Measurements from ENCODE around the gene ALDOB. TPM values are rescaled to one million over a fixed set of nuclear protein-coding genes. Genes with fewer than 3 reads are reported as not detected.

The ALDOB gene
- total RNA-seq, 1 experiment from 2014 or later = not detected

GRCh38 chr9:101478444-101478843, 42.9 kb upstream of the ALDOB start:
- Mint-ChIP-seq H3K36me3 (ENCODE audit: insufficient read depth in 1 of 3, low read depth in 3 of 3) (peaks cover 18 to 31% (median 30%) of the 10 kb centered on the region in 3 experiments), H3K27me3 (ENCODE audit: low read depth) (no peaks in the 10 kb centered on the region), H3K4me1 (peaks cover 26 to 34% of the 10 kb centered on the region in 2 experiments), H3K9me3 (no peaks in the 10 kb centered on the region), H3K27ac (no peak overlapping the region; a peak in 2 of 7 replicates), H3K4me3 (no peak overlapping the region)
- Histone ChIP-seq H3T11ph (ENCODE audit: low read length) (no peak overlapping the region), H3K23ac (ENCODE audit: insufficient read length, low read depth, low read length) (no peak overlapping the region), H2BK12ac (ENCODE audit: insufficient read length, low read depth, low read length) (no peak overlapping the region), H3K27me3 (ENCODE audit: insufficient read depth, low read length) (no peaks in the 10 kb centered on the region), H3K79me1 (ENCODE audit: insufficient read depth, low read depth, low read length, poor library complexity, severe bottlenecking) (no peaks in the 10 kb centered on the region), H3K4ac (ENCODE audit: low read depth, low read length) (no peak overlapping the region), H2BK5ac (ENCODE audit: insufficient read length, low read length) (no peak overlapping the region), H2BK15ac (ENCODE audit: low read depth, low read length) (no peak overlapping the region), H2AK5ac (ENCODE audit: insufficient read length, low read length) (no peak overlapping the region), H2BK120ac (ENCODE audit: low read depth, low read length, poor library complexity, severe bottlenecking) (no peak overlapping the region), H3K9me3 (ENCODE audit: control insufficient read depth, low read depth, low read length) (no peaks in the 10 kb centered on the region), H4K5ac (ENCODE audit: insufficient read length, low read depth, low read length) (no peak overlapping the region), H3K9ac (ENCODE audit: extremely low read depth, insufficient read length, low read length) (no peak overlapping the region), H4K20me1 (ENCODE audit: control insufficient read depth, insufficient read depth, insufficient read length) (no peaks in the 10 kb centered on the region), H3K18ac (ENCODE audit: insufficient read length, low read depth, low read length) (no peak overlapping the region), H3K14ac (ENCODE audit: insufficient read depth, low read length) (no peak overlapping the region), H2AFZ (ENCODE audit: low read length) (no peak overlapping the region), H4K8ac (replicated peaks; ENCODE audit: insufficient read length, low read depth, low read length) (no peak overlapping the region), H4K91ac (ENCODE audit: insufficient read length, low read depth, low read length) (no peak overlapping the region), H3K79me2 (ENCODE audit: insufficient read depth, low read length) (no peaks in the 10 kb centered on the region), H3K4me1 (ENCODE audit: insufficient read depth, low read length) (peaks cover 8% of the 10 kb centered on the region), H3K56ac (ENCODE audit: insufficient read length, low read depth, low read length) (no peak overlapping the region), H3K27ac (ENCODE audit: insufficient read length, low read depth, low read length) (no peak overlapping the region), H2BK20ac (ENCODE audit: low read depth, low read length, poor library complexity, severe bottlenecking) (no peak overlapping the region), H3K4me2 (ENCODE audit: insufficient read depth, insufficient read length, low read length) (no peak overlapping the region), H3K23me2 (ENCODE audit: insufficient read length, low read depth, low read length, poor library complexity, severe bottlenecking) (no peaks in the 10 kb centered on the region)
- peak; percentile 32; the same call in 2 of the 3 replicates for TF ChIP-seq CTCF (conservative IDR thresholded peaks at IDR 0.05)
- no CpG with 5 or more reads among the region's 4 CpGs for WGBS (ENCODE audit: extremely low coverage, insufficient read length, low lambda C conversion rate)
- no peak for DNase-seq
